Stimulated activated CD4-positive, alpha-beta T cell treated with anti-CD3 and anti-CD28 coated beads, Interleukin-15, amount 100 ng/mL, for 1 hour (primary cell): Measurements from ENCODE around the gene ALX1.

Experiments
- DNase-seq, 2 donors: peaks; one replicate each; pipeline ENCODE4 v3.0.0-alpha.2; 2020; ENCODE audit warnings: low read depth in 1 of 2, low spot score in 1 of 2

The ALX1 gene

GRCh38 chr12:85280165-85280983, at the start of gene ALX1:
Gene ALX1, plus strand, starts transcription at chr12:85280220. Its CDS starts 42 bp downstream, at chr12:85280262.
- DNase-seq = no peak

- DNase-seq = no peak
Observed at GRCh38 chr12:85237327-85237726, 42.7 kb upstream of the ALX1 start.

- no peak for DNase-seq
Observed at GRCh38 chr12:85244561-85244960, 35.5 kb upstream of the ALX1 start.

- DNase-seq = no peak
Observed at GRCh38 chr12:85253853-85254252, 26.2 kb upstream of the ALX1 start.

GRCh38 chr12:85257671-85258070, 22.3 kb upstream of the ALX1 start:
- DNase-seq = no peak

- DNase-seq = no peak
Observed at GRCh38 chr12:85260447-85260846, 19.6 kb upstream of the ALX1 start.

GRCh38 chr12:85260896-85261295, 19.1 kb upstream of the ALX1 start:
- no peak for DNase-seq

- DNase-seq = no peak
Observed at GRCh38 chr12:85266356-85266755, 13.7 kb upstream of the ALX1 start.

- DNase-seq = no peak
Observed at GRCh38 chr12:85273381-85274314, 6.4 kb upstream of the ALX1 start.

DNA sequence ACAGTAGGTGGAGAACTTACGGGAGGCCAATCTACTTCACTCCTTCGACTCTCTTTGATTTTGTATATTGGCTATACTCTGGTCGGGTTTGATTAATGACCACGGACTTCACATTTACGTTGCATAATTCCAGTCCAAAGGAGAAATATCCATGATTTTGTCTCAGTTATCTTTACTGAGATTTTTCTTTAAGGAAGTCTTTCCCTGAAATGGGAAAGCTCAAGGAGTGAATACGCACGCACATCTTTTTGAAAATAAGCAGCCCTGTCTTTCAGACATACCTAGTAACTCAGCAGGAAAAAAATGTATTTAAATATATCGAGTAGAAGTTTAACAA, 5.7 kb upstream of the ALX1 start:
- no peak for DNase-seq

DNA sequence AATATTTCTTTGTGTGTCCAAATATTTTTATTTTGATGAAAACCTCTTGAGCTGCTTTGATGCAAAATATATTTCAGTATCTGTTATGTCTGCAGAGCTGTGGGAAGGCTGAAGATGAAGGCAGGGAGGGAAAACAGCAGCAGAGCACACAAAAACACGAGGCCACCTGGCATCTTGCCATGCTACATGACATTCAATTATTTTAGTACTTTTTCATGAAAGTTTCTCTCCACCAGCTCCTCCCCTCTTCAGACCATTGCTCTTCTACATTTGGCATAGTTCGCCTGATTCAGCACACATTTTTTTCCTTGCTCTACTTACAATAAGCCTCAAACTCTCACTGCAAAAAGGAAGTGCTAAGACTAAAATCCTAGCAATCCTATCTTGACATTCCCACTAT, 4.6 kb upstream of the ALX1 start:
- no peak for DNase-seq

- no peak for DNase-seq
Observed at GRCh38 chr12:85277191-85277590, 2.8 kb upstream of the ALX1 start.

DNA sequence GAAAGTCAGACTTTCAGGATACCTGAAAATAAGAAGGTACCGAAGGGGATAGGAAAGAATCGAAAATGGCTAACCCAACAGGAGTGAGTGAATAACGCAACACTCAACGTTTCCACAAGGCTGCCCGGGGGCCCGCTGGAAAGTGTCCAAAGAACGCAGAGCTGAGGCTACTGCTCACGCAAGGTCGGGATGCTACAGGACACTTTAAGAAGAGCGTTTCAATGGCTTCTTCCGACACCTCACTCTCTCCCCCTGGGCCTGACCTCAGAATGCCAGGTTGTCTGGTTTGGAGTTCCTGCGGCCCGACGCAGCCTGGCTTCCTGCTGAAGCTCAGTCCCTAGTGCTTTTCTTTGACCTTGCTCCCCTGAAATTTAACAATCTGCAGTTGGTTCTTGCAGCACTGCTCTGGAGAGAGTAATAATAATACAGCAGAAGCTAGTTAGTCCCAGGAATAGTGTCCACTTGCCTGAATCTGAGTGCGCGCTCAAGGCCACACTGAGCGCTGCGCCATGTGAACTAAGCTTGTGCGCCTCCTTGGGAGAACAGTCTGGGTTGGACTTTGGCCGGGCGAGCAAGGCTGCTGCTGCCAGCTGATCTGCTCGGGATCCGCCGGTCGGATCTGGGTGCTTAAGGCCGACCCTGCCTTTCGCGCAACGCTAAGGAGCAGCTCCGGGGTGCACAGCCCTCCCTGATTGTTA, 2.0 kb upstream of the ALX1 start:
- no peak for DNase-seq

- no peak for DNase-seq
Observed at GRCh38 chr12:85278598-85279448, 1.2 kb upstream of the ALX1 start.

GRCh38 chr12:85279449-85280164, 413 bp upstream of the ALX1 start:
- DNase-seq = no peak

DNA sequence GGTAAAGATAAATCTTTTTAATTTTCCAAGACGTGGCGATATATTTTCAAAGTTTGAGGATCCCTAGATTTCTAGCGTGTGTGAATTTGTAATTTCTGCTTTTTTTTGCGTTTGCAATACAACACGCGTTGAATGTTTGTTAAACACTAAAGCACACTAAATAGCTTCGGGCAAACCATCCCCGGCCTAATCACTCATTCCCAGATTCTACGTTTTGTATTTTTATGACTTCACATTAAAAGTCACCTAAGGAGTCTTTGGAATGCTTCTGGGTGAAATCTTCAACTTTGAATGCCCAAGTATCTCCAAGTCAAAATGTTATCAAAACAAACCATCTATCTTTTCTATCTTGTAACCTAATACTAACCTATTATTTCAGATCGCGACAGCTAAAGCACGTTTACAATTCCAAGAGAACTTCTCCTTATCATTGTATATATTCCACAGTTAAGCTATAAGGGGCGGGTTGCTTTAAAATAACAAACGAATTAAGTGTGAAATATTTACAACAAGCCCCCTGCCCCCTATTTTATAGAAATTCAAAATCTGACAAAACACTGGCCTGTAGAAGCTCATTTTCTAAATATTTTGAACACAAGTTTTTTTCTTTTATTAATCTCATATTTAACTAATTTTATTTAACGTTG, 1.1 kb downstream of the ALX1 start:
- DNase-seq = no peak

GRCh38 chr12:85281636-85282312, 1.8 kb downstream of the ALX1 start:
- no peak for DNase-seq

DNA sequence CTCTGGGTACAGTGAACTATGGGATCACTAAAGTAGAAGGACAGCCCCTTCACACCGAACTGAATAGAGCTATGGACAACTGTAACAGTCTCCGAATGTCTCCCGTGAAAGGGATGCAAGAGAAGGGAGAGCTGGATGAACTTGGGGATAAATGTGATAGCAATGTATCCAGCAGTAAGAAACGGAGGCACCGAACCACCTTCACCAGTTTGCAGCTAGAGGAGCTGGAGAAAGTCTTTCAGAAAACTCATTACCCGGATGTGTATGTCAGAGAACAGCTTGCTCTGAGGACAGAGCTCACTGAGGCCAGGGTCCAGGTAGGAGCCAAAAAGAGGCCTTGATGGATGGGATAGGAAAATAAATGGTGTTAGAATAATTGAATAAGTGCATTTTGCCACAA, 3.5 kb downstream of the ALX1 start:
- no peak for DNase-seq

DNA sequence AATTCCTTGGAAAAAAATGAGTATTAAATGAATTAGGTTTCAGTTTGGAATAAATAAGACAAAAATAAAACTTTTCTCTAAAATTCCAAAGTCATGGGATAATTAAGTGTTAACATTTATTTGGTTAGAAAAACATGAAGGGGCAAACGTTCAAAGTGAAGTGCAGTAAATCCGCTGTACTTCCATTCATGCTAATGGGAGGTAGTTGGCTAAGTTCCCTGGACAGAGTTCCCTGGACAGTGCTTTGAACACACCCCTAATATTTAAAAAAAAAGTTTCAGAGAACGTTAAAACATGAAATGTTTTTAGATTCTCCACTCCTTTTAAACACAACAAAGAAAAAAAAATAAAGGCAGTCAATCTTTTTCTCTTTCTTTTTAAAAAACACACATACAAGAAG, 16.3 kb downstream of the ALX1 start:
- no peak for DNase-seq
